ENCODE results near the gene AATF.

AATF gene

DNA sequence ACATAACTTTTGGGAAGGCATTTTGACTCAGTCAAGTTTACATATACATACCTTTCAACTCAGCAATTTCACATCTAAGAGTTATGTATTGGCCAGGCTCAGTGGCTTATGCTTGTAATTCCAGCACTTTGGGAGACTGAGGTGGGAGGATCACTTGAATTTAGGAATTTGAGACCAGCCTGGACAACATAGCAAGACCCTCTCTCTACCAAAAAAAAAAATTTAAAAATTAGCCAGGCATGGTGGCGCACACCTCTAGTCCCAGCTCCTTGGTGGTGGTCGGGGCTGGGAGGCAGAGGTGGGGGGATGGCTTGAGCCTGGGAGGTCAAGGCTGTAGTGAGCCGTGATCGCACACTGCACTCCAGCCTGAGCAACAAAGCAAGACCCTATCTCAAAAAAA lies 79.3 kb downstream of the AATF start:
- no peaks in the 10 kb centered on the region for H3K9me3 Mint-ChIP-seq
- H3K4me1 Mint-ChIP-seq = peaks cover 9% of the 10 kb centered on the region
- no peak overlapping the region for H3K4me3 Mint-ChIP-seq
- H3K27ac Mint-ChIP-seq = no peak overlapping the region
- H3K27me3 Mint-ChIP-seq = no peaks in the 10 kb centered on the region
- peaks cover 17% of the 10 kb centered on the region for H3K36me3 Mint-ChIP-seq

DNA sequence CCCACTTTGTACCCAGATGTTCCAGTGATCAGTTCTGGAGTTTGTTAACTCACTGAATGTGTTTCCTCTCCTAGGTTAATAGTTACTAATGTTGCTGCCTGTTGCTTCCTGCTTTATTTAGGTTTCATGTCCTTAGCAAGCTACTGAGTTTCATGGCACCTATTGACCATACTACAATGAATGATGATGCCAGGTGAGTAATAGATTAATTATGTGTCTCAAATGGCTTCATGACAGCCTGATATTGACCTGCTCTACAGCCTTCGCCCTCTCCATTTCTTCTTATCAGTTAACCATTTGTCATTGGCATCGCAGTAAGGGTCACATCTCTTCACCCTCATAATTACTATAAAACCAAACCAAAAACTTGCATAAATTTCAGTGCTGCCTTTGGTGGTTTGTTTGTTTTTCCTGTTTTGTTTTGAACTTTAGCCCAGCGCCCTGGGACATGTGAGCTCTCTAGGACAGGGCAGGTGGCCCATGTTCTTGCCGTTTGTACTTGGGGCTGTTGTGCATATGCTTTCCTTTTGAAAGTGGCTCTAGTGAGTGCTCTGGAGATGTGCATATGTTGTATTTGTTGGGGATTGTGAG lies 82.8 kb downstream of the AATF start:
- no peaks in the 10 kb centered on the region for H3K27me3 Mint-ChIP-seq
- H3K36me3 Mint-ChIP-seq = peaks cover 12% of the 10 kb centered on the region
- no peak overlapping the region for H3K27ac Mint-ChIP-seq
- no peaks in the 10 kb centered on the region for H3K4me1 Mint-ChIP-seq
- H3K4me3 Mint-ChIP-seq = no peak overlapping the region
- no peaks in the 10 kb centered on the region for H3K9me3 Mint-ChIP-seq

DNA sequence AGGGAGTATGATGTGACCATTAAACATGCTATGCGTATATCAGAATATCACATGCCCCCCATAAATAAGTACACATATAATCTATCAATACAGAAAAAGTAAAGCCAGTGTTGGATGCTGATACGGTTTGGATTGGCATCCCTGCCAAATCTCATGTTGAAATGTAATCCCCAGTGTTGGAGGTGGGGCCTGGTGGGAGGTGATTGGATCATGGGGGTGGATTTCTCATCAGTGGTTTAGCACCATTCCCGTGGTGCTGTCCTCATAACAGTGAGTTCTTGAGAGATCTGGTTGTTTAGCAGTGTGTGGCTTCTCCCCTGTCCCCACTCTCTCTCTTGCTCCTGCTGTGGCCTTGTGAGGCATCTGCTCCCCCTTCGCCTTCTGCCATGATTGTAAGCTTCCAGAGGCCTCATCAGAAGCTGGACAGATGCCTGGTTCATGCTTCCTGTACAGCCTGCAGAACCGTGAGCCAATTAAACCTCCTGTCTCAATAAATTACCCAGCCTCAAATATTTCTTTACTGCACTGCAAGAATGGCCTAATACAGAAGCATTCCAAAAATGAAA lies 88.9 kb downstream of the AATF start:
- H3K4me3 Mint-ChIP-seq = no peak overlapping the region
- no peaks in the 10 kb centered on the region for H3K9me3 Mint-ChIP-seq
- H3K4me1 Mint-ChIP-seq = no peaks in the 10 kb centered on the region
- no peaks in the 10 kb centered on the region for H3K27me3 Mint-ChIP-seq
- no peak overlapping the region for H3K27ac Mint-ChIP-seq
- H3K36me3 Mint-ChIP-seq = peaks cover 7% of the 10 kb centered on the region

DNA sequence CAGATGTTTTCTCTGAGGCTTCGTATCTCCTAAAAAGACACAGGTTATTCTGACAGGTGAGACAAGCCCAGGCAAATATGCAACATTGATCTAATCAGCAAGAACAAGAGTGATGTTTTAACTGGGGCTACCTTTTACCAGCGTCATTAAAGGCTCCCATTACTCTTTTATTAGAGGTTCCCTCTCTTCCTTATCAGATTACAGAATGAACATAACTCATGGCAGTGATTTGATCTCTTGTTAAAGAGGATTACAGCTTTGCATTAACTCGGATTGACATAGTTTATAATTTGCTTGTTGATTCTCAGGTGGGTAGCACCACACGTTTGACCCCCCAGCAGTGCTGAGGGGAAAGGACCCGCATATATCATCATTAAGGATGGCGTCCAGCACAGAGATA lies 90.5 kb downstream of the AATF start:
- peaks cover 6% of the 10 kb centered on the region for H3K36me3 Mint-ChIP-seq
- peaks cover 6% of the 10 kb centered on the region for H3K4me1 Mint-ChIP-seq
- H3K27ac Mint-ChIP-seq = no peak overlapping the region
- no peaks in the 10 kb centered on the region for H3K27me3 Mint-ChIP-seq
- no peak overlapping the region for H3K4me3 Mint-ChIP-seq
- no peaks in the 10 kb centered on the region for H3K9me3 Mint-ChIP-seq

DNA sequence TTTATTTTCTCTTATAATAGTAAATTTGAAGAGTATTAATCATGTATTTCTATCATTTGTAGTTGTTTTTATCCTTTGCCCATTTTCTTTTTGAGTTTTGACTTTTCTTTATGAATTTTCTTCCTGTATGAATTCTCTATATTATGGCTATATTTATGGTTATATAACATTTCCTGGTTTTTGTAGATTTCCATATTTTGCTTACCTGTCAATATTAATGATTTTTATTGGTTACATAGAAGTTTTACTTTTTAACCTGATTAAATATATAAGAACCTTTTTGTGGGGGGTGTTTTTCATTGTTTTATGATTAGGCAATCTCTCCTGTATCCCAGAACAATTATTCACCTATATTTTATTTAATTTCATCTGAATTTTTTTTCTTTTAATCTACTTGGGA lies 93.2 kb downstream of the AATF start:
- H3K9me3 Mint-ChIP-seq = no peaks in the 10 kb centered on the region
- peaks cover 6% of the 10 kb centered on the region for H3K4me1 Mint-ChIP-seq
- H3K27ac Mint-ChIP-seq = no peak overlapping the region

DNA sequence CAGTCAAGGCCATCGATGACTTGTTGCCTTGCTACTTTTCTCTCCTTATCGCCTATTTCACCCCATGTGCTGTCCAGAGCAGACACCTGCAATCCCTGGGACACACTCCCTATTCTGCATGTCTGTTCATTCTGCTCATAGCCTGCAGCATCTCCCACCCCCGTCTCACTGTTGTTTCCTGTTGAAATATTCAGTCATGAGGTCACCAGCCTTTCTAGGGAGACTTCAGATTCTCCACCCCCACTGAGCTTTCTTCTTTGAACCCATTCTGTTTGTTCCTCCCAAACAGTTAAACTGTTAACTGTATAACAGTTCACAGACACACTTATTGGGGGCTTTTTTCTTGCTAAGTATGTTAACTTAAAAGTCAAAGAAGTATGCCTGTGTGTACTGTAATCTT lies 94.4 kb downstream of the AATF start:
- H3K27ac Mint-ChIP-seq = peak overlapping the region; percentile 42

More for the DNA sequence above, 93.2 kb downstream of the AATF start:
- H3K4me3 Mint-ChIP-seq = no peak overlapping the region
- no peaks in the 10 kb centered on the region for H3K27me3 Mint-ChIP-seq
- peaks cover 2% of the 10 kb centered on the region for H3K36me3 Mint-ChIP-seq

DNA sequence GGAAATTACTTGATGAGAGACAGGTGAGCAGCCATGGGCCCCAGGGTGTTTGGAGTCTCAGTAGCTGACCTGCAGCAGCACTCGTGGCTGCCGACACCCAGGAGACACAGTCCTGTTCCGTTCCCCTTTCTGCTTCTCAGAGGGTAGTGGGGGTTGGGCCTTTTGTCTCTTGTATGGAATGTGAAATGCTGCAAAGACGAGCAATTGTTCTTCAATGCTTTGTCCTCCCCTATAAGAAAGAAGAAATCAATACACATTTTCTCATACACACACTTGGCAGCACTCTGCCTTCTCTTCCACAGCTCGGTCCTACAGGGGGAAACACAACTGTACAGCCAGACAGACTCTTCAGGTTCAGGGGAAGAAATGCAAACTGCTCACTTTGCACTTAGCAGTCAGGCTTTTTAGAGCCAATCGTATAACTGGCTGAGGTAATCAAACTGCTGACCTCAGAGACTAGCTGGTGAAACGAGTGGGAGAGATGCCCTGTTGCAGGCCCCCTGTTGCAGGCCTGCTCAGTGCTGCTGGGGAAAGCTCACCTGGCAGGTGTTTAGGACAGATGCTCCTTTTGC lies 96.7 kb downstream of the AATF start:
- peaks cover 3% of the 10 kb centered on the region for H3K36me3 Mint-ChIP-seq
- H3K4me1 Mint-ChIP-seq = peaks cover 15% of the 10 kb centered on the region
- no peaks in the 10 kb centered on the region for H3K27me3 Mint-ChIP-seq
- no peak overlapping the region for H3K4me3 Mint-ChIP-seq
- H3K27ac Mint-ChIP-seq = no peak overlapping the region
- H3K9me3 Mint-ChIP-seq = no peaks in the 10 kb centered on the region

More for the DNA sequence above, 94.4 kb downstream of the AATF start:
- peaks cover 15% of the 10 kb centered on the region for H3K4me1 Mint-ChIP-seq
- no peak overlapping the region for H3K4me3 Mint-ChIP-seq
- no peaks in the 10 kb centered on the region for H3K27me3 Mint-ChIP-seq
- peaks cover 3% of the 10 kb centered on the region for H3K36me3 Mint-ChIP-seq
- no peaks in the 10 kb centered on the region for H3K9me3 Mint-ChIP-seq

DNA sequence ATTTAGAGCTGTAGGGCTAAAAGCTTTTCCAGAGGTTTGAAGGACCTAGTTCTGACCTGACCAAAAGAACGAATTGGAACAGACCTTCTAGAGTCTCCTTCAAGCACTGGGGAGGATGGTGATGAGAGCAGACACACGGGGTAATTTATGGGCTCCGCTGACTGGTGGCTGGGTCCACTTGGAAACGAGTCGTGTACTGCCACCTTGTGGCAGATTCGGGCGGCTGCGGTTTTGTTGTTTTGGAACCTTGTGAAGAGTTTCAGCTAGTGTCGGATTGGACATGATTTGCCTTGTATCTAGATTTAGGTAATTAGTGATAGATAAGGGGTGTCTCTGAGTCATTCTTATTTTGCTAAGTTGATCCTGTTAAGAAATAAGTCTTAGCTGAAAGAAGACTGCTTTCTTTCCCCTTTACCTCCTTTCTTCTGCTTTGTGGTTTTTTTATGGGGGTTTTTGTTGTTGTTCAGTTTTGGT lies 98.9 kb downstream of the AATF start:
- peaks cover 3% of the 10 kb centered on the region for H3K36me3 Mint-ChIP-seq
- no peaks in the 10 kb centered on the region for H3K27me3 Mint-ChIP-seq
- peaks cover 15% of the 10 kb centered on the region for H3K4me1 Mint-ChIP-seq
- H3K27ac Mint-ChIP-seq = peak overlapping the region; percentile 48
- H3K4me3 Mint-ChIP-seq = no peak overlapping the region
- H3K9me3 Mint-ChIP-seq = no peaks in the 10 kb centered on the region

DNA sequence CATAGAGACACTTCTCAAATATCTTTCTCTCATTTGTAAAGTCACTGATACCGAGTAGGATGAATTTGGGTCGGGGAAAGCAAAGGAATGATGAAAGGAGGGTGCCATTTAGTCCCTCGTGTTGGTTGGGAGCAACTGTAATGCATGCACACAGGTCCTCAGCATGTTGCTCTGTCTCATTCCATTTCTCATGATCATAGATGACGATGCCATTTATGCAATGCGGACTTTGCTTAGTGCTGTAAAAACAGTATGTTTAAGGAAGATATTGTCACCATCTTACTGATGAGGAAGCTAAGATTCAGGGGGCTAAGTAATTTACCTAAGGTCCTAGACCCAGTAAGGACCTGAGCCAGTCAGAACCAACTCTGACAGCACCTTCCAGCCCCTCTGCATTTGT lies 100.1 kb downstream of the AATF start:
- H3K4me1 Mint-ChIP-seq = peaks cover 9% of the 10 kb centered on the region
- no peaks in the 10 kb centered on the region for H3K27me3 Mint-ChIP-seq
- H3K36me3 Mint-ChIP-seq = peaks cover 3% of the 10 kb centered on the region
- H3K27ac Mint-ChIP-seq = no peak overlapping the region
- no peak overlapping the region for H3K4me3 Mint-ChIP-seq
- H3K9me3 Mint-ChIP-seq = no peaks in the 10 kb centered on the region

DNA sequence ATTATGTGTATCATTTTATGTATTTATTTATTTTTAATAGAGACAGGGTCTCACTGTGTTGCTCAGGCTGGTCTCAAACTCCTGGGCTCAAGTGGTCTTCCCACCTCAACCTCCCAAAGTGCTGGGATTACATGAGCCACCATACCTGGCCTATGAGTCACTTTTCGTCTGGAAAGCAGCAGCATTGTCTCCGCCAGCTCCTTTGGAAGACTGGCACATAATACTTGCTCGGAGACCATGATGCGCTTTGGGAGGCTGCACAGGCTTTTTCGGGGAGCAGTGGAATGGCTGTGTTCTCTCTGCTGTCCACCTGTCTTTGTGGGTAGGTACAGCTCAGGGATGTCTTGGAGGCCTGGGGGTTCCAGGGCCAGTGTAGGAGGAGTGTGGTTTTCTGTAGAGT lies 102.2 kb downstream of the AATF start:
- H3K4me3 Mint-ChIP-seq = no peak overlapping the region
- H3K4me1 Mint-ChIP-seq = peaks cover 9% of the 10 kb centered on the region
- H3K36me3 Mint-ChIP-seq = peaks cover 7% of the 10 kb centered on the region
- no peaks in the 10 kb centered on the region for H3K9me3 Mint-ChIP-seq
- no peaks in the 10 kb centered on the region for H3K27me3 Mint-ChIP-seq
- no peak overlapping the region for H3K27ac Mint-ChIP-seq

DNA sequence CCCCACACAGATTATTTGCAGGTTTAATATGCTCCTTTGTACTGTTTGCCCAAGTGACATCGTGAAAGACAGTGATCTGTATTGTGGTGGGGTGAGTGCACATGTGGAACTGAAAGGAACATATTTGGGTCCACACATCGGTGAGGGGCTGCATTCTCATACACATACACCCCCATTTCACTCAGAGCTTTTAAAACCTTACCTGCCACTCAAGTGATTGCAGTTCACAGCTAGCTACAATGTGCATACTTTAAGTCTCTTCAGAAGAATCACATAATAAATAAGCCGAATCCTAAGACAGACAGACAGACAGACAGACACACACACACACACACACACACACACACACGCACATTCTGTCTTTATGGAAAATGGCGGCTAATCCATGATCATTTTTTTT lies 102.6 kb downstream of the AATF start:
- Mint-ChIP-seq H3K4me3 (no peak overlapping the region), H3K36me3 (peaks cover 7% of the 10 kb centered on the region), H3K27me3 (no peaks in the 10 kb centered on the region), H3K4me1 (peaks cover 9% of the 10 kb centered on the region), H3K27ac (no peak overlapping the region), H3K9me3 (no peaks in the 10 kb centered on the region)

DNA sequence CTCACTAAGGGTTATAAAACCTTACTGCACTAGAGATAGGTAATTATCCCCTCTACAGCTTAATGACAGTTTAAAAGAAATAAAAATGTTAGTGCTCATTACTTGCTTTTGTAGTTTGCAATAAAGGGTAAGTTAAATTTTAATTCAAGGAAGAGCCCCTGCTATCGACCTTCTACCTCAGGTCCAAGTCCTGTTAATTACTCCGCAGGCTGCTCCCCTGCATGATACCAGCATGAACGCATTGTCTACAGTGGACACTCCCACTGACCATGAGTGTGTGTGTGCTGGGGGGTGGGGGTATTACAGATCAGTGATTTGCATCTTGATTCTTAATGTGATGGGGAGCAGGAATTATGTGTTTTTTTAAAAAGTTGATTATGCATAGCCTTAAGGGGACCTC lies 103.1 kb downstream of the AATF start:
- Mint-ChIP-seq H3K36me3 (peaks cover 7% of the 10 kb centered on the region), H3K27ac (no peak overlapping the region), H3K9me3 (no peaks in the 10 kb centered on the region), H3K4me1 (peaks cover 9% of the 10 kb centered on the region), H3K4me3 (no peak overlapping the region), H3K27me3 (no peaks in the 10 kb centered on the region)

DNA sequence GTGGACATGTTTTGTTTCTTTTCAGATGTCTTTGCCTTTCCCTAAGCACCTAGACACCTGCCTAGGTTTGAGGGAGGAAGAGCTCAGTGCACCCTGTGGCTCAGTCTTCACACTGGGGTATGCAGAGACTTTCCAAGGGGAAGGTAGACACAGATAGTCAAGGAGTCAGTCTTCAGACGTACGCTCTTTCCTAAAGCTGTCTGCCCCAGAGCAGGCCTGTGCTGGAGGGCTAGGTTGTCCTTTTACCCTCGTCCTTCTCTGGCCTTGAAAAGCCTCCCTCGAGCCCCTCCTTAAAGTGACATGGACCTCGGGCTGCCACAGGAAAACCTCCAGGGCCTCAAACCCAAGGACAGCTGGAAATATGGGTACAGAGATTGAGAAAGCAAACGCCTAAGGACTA lies 103.7 kb downstream of the AATF start:
- Mint-ChIP-seq H3K4me3 (no peak overlapping the region), H3K4me1 (peaks cover 7% of the 10 kb centered on the region), H3K27me3 (no peaks in the 10 kb centered on the region), H3K36me3 (peaks cover 7% of the 10 kb centered on the region), H3K9me3 (no peaks in the 10 kb centered on the region), H3K27ac (no peak overlapping the region)

DNA sequence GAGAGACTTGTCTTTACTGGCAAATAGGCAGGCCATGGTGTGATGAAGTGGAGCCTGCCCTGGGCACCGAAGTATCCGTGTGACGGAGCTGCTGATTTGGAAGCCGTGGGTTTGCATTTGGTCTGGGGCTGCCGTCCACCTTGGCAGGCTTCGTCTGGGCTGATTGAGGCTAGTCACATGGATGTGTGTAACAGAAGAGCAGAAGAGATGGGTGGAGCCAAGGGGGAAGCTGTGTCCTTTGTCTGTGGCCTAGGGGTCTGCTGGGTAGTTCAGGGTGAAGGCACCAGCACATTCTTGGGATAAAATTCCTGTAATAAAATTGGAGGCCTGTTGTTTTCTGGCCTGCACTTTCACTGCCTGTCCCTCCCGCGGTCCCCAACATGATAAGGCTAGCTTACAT lies 106.1 kb downstream of the AATF start:
- Mint-ChIP-seq H3K9me3 (no peaks in the 10 kb centered on the region), H3K4me3 (no peak overlapping the region), H3K4me1 (no peaks in the 10 kb centered on the region), H3K36me3 (peaks cover 7% of the 10 kb centered on the region), H3K27me3 (no peaks in the 10 kb centered on the region), H3K27ac (no peak overlapping the region)

DNA sequence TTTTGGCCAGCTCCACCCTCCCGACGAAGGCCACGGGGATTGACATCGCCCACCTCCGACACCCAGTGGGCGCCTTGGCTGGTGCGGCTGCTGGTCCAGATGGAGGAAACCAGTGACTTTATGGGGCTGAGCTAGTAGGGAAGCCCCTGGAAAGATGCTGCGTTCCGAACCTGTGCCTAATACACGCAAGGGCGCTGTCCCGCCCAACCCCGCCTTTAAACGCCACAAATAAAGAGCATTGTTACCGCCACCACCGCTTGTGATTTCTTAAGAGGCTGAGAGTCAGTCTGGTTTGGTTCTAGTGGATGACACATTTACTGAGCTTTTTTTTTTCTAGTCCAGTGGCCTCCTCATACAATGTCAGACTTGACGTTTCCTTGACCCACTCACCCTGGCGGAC lies 107.9 kb downstream of the AATF start:
- Mint-ChIP-seq H3K36me3 (peaks cover 7% of the 10 kb centered on the region), H3K4me1 (no peaks in the 10 kb centered on the region), H3K9me3 (no peaks in the 10 kb centered on the region), H3K27me3 (no peaks in the 10 kb centered on the region), H3K27ac (no peak overlapping the region), H3K4me3 (no peak overlapping the region)

DNA sequence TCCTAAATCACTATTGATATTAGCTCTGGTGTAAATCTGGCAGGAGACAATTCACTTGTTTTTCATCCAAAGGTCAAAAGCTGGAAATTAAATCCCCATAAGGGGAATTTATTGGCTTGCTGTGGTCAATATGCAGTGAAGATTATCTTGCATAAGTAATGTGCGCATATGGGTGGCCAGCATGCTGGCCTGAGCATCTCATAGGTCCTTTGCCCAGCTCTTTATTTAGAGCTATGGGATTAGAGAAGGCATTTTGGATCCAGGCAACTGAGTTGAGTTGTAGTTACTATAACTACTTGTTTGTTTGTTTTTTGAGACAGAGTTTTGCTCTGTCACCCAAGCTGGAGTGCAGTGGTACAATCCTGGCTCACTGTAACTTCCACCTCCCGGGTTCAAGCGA lies 110.7 kb downstream of the AATF start:
- Mint-ChIP-seq H3K27ac (no peak overlapping the region), H3K4me3 (no peak overlapping the region), H3K27me3 (no peaks in the 10 kb centered on the region), H3K36me3 (peaks cover 4% of the 10 kb centered on the region), H3K4me1 (no peaks in the 10 kb centered on the region), H3K9me3 (no peaks in the 10 kb centered on the region)

DNA sequence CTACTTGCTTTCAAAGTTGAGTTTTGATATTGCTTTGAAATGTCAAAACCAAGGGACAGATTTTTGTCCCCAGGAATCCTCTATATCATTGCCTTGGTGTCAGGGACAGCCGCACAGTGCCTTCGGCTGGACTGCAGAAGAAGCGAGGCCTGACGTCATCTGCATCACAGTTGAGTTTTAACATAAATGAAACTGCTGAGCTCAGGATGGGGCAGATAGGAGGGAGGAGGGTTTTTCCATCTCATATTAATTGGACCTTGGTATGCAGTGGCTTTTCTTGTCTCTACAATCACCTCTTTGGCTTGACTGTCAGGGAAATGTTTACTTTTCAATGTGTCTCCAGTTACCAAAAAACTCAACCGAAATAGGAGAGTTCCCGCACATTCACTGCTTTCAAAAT lies 111.3 kb downstream of the AATF start:
- no peaks in the 10 kb centered on the region for H3K4me1 Mint-ChIP-seq
- H3K36me3 Mint-ChIP-seq = peaks cover 3% of the 10 kb centered on the region
- no peaks in the 10 kb centered on the region for H3K9me3 Mint-ChIP-seq
- H3K4me3 Mint-ChIP-seq = no peak overlapping the region
- no peak overlapping the region for H3K27ac Mint-ChIP-seq
- H3K27me3 Mint-ChIP-seq = no peaks in the 10 kb centered on the region

Data from activated naive CD4-positive, alpha-beta T cell treated with anti-CD3 and anti-CD28 coated beads, Interleukin-2, amount 50 U/mL, for 24 hours (primary cell).